ENCODE measurements around the gene RYK.
"Not testable (repeated sequence)": the region's sequence is repeated elsewhere in the genome, so short reads cannot be mapped to it uniquely, and the experiment has no call there.

Gene RYK

GRCh38 chr3:134250717-134251220 lies at the start of gene RYK:
TSS of gene RYK (minus strand) at chr3:134250859. CDS start at chr3:134250654, 205 bp downstream.
- peak; percentile 50 to 58 (median 55) for DNase-seq (ENCODE audit: low read depth in 2 of 3, low spot score in 1 of 3)

GRCh38 chr3:134299888-134300206 lies 49.2 kb upstream of the RYK start:
- DNase-seq (ENCODE audit: low read depth in 2 of 3, low spot score in 1 of 3) = no peak

GRCh38 chr3:134299185-134299887 lies 48.7 kb upstream of the RYK start:
- DNase-seq (ENCODE audit: low read depth in 2 of 3, low spot score in 1 of 3) = no peak

DNA sequence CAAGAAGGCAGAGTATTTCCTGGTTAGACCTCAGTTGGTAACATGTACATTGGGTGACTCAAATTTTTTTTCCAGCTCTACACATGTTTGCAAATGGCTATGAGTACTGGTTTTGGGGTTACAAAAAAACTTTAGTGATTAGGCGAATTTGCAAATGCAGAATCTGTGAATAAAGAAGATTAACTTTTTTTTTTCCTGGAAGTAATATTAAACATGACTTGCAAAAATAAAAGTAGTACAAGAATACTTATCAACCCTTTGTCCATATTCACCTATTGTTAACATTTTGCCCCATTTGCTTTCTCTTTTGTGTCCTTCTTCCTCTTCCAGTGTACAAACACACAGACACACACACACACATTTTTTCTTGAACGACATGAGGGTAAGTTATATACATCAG lies 47.6 kb upstream of the RYK start:
- no peak for DNase-seq (ENCODE audit: low read depth in 2 of 3, low spot score in 1 of 3)

- no peak for DNase-seq (ENCODE audit: low read depth in 2 of 3, low spot score in 1 of 3)
These were observed 46.0 kb upstream of the RYK start for GRCh38 chr3:134296616-134297015.

DNA sequence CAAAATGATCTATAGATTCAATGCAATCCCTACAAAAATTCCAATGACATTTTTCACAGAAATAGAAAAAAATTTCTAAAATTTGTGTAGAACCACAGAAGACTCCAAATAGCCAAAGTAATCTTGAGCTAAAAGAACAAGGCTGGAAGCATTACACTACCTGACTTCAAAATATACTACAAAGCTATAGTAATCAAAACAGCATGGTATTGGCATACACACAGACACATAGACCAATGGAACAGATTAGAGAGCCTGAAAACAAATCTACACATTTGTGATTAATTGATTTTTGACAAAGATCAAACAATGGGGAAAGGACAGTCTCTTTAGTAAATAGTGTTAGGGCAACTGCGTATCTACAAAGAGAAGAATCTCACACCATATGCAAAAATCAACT lies 45.3 kb upstream of the RYK start:
- no peak for DNase-seq (ENCODE audit: low read depth in 2 of 3, low spot score in 1 of 3)

DNA sequence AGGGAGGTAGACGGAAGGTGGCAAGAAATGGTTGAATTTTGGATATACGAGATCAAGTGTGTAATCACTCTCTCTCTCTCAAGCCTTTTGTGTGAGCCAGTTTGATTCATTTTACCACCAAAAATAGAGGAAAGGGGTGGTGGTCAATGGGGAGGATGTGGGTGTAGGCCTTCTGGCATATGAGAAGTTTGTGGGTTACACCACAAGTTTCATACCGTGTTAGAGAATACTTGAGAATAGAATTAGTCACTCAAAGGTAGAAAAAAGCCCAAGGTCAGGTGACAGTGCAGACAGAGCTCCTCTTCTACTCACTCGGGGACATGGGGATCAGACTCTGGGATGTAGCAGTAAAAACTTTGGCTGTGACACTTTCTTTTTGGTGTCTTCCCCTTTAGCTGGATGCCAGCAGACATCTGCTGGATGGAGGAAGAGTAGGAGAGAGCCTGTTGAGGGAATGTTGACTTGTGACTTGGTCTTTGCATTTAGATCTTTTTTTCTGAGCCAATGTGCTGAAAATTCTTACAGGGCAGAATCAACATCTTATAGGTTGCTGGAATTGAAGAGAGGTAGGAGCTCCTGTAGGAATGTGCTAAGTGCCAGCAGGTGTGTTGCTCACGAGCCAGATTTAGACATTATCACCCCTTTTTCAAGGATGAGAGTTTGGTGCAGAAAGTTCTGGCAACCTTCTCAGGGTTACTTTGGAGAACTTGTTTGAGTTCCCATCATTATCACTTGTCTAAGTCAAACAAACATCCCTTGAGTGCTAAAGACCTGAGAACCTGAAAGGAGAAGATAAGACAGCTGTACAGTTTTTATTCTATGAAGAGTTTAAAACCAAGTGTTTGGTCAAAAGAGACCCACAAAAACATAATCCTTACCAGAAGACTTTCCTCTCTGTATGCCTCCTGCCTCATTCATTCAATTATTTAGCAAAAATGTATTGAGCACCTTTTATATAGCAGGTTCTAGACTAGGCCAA lies 43.9 kb upstream of the RYK start:
- DNase-seq (ENCODE audit: low read depth in 2 of 3, low spot score in 1 of 3) = peak; percentile 35 to 69 (median 57)

DNA sequence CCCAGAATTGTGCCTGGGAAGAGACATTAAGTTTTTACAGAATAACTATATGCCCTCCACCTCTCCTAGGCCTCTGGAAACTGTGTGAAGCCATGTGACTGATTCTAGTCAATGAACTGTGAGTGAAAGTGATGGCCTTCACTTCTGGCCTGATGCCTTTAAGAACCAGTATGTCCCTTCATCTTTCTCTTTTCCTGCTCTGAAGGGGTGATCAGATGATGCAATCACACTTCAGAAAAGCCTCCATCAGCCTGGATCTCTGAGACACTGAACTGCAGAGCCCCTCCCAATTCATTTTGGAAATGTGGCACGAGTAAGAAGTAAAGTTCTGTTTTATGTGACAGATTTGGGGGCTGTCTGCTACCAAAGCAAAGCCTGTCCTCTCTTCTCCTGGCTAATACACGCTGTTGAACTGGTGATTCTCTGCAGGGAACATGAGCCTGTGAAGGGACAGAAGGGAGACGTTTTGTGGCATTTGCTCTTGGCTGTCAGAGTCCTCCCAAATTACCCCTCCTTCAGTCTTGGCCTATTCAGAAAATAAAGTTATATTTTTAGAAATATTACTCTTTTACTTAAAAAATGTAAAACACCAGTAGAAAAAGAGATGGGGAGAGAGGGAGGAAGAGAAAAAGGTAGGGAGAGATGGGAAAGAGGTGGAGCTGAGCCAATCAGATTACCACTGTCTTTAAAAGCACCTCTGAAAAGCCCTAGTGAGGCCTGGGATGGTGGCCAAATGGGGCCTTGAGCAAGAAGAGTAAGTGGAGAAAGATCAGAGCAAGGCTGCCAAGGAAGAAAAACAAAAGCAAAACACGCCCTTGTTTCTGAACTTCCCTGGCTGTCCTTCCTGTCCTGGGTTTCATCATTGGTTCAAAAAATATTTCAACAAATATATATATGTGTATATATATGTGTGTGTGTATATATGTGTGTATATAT lies 40.9 kb upstream of the RYK start:
- DNase-seq (ENCODE audit: low read depth in 2 of 3, low spot score in 1 of 3) = no peak

DNA sequence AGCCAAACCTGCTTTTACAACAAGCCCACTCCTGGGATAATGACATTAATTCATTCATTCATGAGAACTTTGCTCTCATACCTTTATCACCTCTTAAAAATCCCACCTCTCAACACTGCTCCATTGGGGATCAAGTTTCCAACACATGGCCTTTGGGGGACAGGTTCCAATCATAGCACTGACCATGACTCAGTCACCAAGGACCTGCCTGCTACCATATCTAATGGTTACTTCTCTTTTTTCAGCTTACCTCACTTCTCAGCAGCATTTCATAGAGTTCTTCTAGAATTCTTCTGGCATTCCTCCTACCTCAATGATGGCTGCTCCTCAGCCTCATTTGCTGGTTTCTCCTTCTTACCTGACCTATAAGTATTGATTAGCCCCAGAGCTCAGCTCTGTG lies 36.9 kb upstream of the RYK start:
- no peak for DNase-seq (ENCODE audit: low read depth in 2 of 3, low spot score in 1 of 3)

DNA sequence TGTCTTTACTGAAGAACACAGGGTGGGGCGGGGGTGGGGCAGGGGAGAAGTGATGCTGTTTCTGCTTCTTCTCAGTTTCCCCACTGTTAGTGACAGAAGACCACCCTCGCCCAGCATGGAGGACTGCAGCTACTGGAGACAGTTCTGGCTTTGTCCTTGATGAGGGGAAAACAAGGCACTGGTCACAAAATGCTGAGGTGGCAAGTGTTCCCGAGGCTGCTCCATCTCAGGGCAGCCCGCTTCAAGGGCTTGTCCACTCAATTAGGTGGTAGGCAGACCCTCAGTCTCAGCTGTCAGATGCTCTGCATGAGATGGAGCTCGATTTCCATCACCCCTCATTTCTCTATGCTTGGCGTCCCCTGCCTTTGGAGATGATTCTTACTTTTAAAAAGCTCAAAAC lies 33.8 kb upstream of the RYK start:
- DNase-seq (ENCODE audit: low read depth in 2 of 3, low spot score in 1 of 3) = no peak

DNA sequence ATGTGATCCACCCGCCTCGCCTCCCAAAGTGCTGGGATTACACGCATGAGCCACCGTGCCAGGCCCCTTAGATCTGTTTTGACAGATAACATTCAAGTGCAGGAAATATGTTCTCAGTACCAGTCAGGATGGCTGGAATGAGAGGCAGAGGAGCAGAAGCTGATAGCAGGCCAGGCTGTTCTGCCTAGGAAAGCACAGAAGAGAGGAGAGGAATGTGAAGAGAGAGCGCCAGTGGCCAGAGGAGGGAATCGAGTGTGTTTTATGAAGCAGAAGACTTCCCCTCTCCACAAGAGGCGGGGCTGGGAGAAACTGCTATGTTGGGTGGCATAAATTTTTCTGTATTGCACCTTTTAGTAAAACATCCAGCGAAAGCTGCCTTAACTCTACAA lies 32.0 kb upstream of the RYK start:
- no peak for DNase-seq (ENCODE audit: low read depth in 2 of 3, low spot score in 1 of 3)

DNA sequence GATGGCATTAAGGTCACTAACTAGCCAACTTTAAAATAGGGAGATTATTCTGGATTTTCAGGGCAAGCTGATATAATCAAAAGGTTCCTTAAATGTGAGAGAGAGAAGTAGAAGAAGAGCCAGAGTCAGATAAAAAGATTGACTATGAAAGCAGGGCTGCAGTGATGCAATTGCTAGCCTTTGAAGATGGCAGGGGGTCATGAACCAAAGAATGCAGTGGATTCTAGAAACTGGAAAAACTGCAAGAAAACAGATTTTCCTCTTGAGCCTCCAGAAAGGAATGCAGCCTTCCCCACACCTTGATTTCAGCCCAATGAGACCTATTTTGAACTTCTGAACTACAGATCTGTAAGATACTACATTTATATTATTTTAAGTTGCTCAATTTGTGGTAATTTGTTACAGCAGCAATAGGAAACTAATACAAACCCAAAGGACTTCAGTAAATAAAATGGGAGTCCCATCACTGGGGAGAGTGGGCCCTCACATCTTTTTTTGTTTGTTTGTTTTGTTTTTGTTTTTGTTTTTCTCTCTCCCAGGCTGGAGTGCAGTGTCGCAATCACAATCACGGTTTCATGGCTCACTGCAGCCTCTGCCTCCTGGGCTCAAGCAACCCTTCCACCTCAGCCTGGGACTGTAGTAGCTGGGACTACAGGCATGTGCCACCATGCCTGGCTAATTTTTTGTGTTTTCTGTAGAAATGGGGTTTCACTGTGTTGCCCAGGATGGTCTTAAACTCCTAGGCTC lies 31.4 kb upstream of the RYK start:
- no peak for DNase-seq (ENCODE audit: low read depth in 2 of 3, low spot score in 1 of 3)

DNA sequence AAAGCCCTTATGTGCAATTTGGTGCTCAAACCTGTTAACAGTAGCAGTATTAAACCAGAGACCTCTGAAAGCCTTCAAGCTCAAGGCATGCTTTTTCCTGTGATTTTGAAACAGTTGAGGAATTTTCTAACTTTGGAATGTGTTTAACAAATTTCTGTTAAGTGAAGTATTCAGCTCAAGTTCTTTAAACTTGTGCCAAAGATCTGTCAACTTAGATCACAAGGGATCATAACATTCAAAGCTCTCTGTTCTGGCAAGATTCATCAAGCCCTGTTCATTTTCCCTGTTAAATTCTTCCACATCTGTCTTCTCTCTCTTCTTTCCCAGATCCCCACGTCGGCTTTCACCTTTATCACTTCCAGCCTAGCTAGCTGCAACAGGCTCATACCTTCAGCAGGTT lies 28.8 kb upstream of the RYK start:
- no peak for DNase-seq (ENCODE audit: low read depth in 2 of 3, low spot score in 1 of 3)

DNA sequence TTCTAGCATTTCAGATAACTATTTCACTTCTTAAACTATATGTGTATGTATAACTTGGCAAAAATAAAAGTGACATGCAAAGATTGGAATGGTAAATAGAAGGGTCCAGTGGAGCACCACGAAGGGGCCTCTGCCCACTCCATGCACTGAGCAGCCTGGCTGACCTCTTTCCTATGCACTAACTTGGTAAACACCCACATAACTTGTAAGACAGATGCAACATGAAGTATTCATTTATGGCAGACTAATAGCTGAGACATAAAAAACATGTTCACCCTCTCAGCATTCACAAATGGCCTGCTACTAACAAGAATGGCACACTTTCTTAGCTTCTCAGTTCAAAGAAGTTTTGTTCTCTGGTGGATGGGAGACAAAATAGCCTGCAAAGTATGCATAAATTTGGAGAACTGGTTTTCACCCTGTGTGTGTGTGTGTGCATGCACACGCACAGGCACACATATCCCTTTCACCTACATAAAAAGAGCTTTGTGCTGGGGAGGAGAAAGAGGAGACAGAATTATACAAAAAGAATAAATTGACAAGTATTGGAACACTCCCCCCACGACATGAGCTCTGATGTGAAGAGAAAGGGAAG lies 26.5 kb upstream of the RYK start:
- DNase-seq (ENCODE audit: low read depth in 2 of 3, low spot score in 1 of 3) = no peak

DNA sequence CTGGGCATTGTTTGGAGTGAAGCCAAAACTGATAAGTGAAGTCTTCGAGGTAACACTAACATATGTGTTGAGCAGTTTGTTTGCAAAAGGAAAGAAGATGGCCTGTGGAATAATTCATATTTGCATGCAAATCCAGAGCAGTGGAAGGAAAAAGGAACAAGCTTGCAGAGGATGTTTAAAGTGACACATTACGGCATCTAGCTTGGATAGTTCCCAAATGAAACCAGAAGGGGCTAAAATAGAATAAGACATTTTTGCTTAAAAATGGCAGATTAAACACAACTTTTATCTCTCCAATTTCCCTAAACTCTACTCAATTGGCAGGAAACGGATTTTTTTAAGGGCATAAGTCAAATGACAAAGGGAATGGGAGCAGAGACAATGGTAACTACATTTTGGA lies 25.4 kb upstream of the RYK start:
- no peak for DNase-seq (ENCODE audit: low read depth in 2 of 3, low spot score in 1 of 3)

- not testable (repeated sequence) for DNase-seq (ENCODE audit: low read depth in 2 of 3, low spot score in 1 of 3)
These were observed 24.5 kb upstream of the RYK start for GRCh38 chr3:134275110-134275509.

GRCh38 chr3:134274571-134274970 lies 23.9 kb upstream of the RYK start:
- DNase-seq (ENCODE audit: low read depth in 2 of 3, low spot score in 1 of 3) = no peak

DNA sequence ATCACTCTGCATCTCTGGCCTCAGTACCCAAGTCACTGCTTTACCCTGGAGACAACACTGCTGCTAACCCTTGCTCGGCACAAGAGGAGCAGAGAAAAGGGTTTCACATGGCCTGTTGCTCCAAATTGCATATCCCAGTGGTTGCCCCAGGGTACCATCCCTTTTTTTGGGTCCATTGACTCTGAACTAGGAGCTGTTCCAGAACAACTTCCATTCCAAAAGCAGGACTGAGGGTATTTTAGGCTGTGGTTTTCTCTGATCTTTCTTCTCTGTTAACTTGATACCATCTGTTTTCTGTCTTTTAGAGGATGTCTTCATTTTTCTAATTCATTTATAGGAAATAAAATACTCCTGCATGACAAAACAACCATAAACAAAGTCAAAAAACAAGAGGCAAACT lies 17.3 kb upstream of the RYK start:
- DNase-seq (ENCODE audit: low read depth in 2 of 3, low spot score in 1 of 3) = no peak

DNA sequence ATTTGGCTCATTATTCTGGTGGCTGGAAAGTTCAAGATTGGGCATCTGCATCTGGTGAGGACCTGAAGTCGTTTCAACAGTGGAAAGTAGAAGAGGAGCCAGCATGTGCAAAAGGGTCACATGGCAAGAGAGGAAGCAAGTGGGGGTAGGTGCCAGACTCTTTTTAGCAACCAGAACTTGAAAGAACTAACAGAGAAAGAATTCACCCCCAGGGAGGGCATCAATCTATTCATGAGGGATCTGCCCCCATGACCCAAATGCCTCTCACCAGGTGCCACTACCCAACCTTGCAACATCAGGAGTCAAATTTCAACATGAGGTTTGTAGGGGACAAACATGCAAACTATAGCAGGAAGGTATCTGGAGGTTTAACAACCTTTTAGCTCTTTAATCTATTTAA lies 10.3 kb upstream of the RYK start:
- DNase-seq (ENCODE audit: low read depth in 2 of 3, low spot score in 1 of 3) = no peak

- no peak for DNase-seq (ENCODE audit: low read depth in 2 of 3, low spot score in 1 of 3)
These were observed 8.2 kb upstream of the RYK start for GRCh38 chr3:134258761-134259347.

Measured in stimulated activated CD4-positive, alpha-beta T cell treated with anti-CD3 and anti-CD28 coated beads, Interleukin-12 subunit alpha, Interleukin-12 subunit beta, amount 100 ng/mL, for 48 hours (primary cell).